Brain microvascular endothelial cell (primary cell): ENCODE data around the gene ZNF444.

Source experiments
- DNase-seq: peaks from one replicate; pipeline ENCODE4 v3.0.0-alpha.2; 2020
- H3K27ac ChIP-seq: fragments of 250-450 bp; sonication (Bioruptor Pico); 2 replicates; pipeline ENCODE4 v1.5.1; 2020; ENCODE audit warnings: mild to moderate bottlenecking, moderate library complexity
- H3K27me3 ChIP-seq: fragments of 250-450 bp; sonication (Bioruptor Pico); replicated peaks from 2 replicates; pipeline ENCODE4 v1.5.1; 2020; ENCODE audit warnings: mild to moderate bottlenecking
- H3K36me3 ChIP-seq: fragments of 250-450 bp; sonication (Bioruptor Pico); replicated peaks from 2 replicates; pipeline ENCODE4 v1.5.1; 2020; ENCODE audit warnings: mild to moderate bottlenecking
- H3K4me3 ChIP-seq: 2 replicates; pipeline ENCODE4 v1.5.1; 2011; ENCODE audit warnings: low read depth, mild to moderate bottlenecking, control low read depth, low read length, moderate library complexity
- CTCF ChIP-seq: IDR thresholded peaks from 2 replicates; pipeline ENCODE4 v1.5.1; 2011; ENCODE audit warnings: low read depth, mild to moderate bottlenecking, moderate library complexity, low read length, control low read depth, inconsistent platforms; ENCODE audit errors: missing control alignments
- in situ Hi-C: cut with HindIII; loops from 2 replicates; pipeline ENCODE4 v1.10.0; 2017; ENCODE audit warnings: low sequenced_read_pairs, low pct_ligation_motif_present

Gene ZNF444

GRCh38 chr19:56115490-56115889 is 25.6 kb upstream of the ZNF444 start:
- Histone ChIP-seq H3K36me3 (peaks cover 3% of the 10 kb centered on the region), H3K27ac (no peak overlapping the region), H3K27me3 (no peaks in the 10 kb centered on the region), H3K4me3 (no peak overlapping the region)
- in situ Hi-C loops: no loop called here
- no peak for DNase-seq
- TF ChIP-seq CTCF: no peak

- H3K27me3 ChIP-seq: no peaks in the 10 kb centered on the region
- no peak overlapping the region for H3K27ac ChIP-seq
Measured at GRCh38 chr19:56116606-56117005, 24.5 kb upstream of the ZNF444 start.

GRCh38 chr19:56117376-56117884 is 23.7 kb upstream of the ZNF444 start:
- no peak overlapping the region for H3K27ac ChIP-seq
- DNase-seq: no peak
- no peak for TF ChIP-seq CTCF

More at GRCh38 chr19:56116606-56117005, 24.5 kb upstream of the ZNF444 start:
- no peak for DNase-seq
- Histone ChIP-seq H3K4me3 (no peak overlapping the region), H3K36me3 (peaks cover 3% of the 10 kb centered on the region)
- in situ Hi-C loops: no loop called here
- no peak for TF ChIP-seq CTCF

GRCh38 chr19:56117889-56118288 is 23.2 kb upstream of the ZNF444 start:
- TF ChIP-seq CTCF: no peak

More at GRCh38 chr19:56117376-56117884, 23.7 kb upstream of the ZNF444 start:
- in situ Hi-C loops: no loop called here
- peaks cover 3% of the 10 kb centered on the region for H3K36me3 ChIP-seq
- H3K27me3 ChIP-seq: no peaks in the 10 kb centered on the region
- no peak overlapping the region for H3K4me3 ChIP-seq

GRCh38 chr19:56118666-56119581 is 22.2 kb upstream of the ZNF444 start:
- Histone ChIP-seq H3K36me3 (peaks cover 3% of the 10 kb centered on the region), H3K4me3 (no peak overlapping the region), H3K27ac (no peak overlapping the region), H3K27me3 (no peaks in the 10 kb centered on the region)
- in situ Hi-C loops: no loop called here
- no peak for TF ChIP-seq CTCF
- no peak for DNase-seq

More at GRCh38 chr19:56117889-56118288, 23.2 kb upstream of the ZNF444 start:
- Histone ChIP-seq H3K27ac (no peak overlapping the region), H3K4me3 (no peak overlapping the region), H3K36me3 (peaks cover 3% of the 10 kb centered on the region), H3K27me3 (no peaks in the 10 kb centered on the region)
- no peak for DNase-seq
- in situ Hi-C loops: no loop called here
